Putamen (tissue), 1 donor: ENCODE measurements around the gene TMEM86B.
"Not testable (repeated sequence)": the region's sequence is repeated elsewhere in the genome, so short reads cannot be mapped to it uniquely, and the experiment has no call there.

ENCODE experiments used
- DNase-seq: peaks from one replicate; pipeline ENCODE4 v3.0.0-alpha.2; 2016; ENCODE audit warnings: low spot score

Gene TMEM86B

DNA sequence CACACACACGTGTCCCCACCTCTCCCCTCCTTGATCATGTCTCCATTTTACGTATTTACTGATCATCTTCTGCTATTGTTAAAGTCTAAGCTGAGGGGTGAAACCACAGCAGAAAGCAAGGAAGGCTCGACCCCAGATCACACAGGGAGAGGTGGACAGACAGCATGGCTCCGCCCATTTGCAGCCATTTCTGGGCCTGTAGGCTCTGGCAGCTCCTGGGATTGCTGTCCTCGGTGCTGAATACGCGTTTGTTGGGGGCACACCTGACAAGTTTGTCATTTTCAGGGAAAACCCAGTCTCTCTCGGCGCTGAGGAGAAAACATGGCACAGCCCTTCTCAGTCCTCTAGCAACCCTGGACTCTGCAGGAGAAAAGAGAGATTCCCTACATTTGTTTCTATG lies 8.0 kb downstream of the TMEM86B start:
- no peak for DNase-seq

DNA sequence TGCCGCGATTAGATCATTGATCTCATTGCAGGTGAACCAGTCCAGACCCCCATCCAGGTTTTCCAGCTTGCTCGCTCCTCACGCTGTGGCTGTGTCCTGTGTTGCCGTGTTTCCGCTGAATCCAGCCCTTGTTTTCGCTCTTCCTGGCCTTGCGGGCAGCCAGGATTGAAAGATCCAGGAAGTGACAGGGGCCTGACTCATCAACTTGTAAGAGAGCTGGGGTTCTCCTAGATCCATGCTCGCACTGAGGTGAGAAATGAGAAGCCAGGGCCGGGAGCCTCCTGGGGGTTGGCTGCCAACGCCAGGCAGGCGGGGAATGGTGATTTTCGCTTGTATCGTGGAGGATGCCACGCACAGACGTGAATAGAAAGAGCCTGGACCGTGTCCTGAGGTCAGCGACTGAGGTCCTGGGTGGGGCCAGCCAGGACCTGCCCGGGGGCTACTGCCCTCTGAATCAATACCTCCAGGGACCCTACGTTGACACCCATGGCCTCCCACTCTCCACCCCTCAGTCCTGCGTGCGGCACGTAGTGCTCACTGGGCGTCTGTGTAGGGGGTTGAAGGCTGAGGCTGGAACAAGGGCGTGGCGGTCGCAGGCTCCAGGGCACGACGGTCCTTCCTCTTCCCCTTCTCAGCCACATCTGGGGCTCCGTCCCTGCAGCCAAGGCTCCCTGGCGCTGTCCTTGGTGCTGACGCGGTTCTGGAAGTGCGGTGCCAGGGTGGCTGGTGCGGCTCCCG lies 11.9 kb downstream of the TMEM86B start:
- peak; percentile 85 for DNase-seq

DNA sequence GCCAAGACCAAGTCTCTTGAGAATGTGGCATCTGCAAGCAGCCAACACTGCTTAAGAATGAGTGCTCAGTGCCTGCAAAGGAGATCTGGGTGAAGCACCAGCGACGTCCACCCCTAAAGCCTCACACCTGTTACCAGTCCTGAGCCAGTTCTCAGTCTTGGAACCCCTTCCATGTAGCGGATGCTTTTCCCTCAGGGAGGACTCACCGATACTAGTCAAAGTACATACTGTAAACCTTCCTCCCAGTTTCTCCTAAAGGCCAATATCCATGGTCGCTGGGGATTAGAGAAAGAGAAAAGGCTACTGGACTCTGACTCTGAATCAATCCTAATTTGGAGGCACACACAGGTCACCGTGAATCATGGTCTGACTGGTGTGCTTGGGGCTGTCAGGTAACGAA lies 15.0 kb downstream of the TMEM86B start:
- DNase-seq: no peak

DNA sequence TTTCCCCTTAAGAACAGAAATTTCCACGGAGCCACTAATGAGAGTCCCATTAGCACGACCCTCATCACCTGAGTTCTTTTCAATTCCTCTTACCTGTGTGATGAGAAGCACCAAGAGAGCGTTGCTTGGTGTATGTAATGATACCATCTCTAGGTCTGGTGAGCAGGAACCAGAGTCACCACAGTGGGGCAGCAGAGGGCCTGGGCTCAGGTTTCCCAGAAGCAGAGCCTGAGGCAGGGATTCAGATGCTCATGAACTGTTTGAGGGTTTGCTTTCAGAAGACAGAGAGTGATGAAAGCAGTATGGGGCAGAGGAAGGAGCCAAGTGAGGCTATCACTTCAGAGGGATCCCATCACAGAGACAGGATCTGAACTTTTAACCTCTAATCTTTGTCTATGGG lies 16.1 kb downstream of the TMEM86B start:
- DNase-seq: no peak

DNA sequence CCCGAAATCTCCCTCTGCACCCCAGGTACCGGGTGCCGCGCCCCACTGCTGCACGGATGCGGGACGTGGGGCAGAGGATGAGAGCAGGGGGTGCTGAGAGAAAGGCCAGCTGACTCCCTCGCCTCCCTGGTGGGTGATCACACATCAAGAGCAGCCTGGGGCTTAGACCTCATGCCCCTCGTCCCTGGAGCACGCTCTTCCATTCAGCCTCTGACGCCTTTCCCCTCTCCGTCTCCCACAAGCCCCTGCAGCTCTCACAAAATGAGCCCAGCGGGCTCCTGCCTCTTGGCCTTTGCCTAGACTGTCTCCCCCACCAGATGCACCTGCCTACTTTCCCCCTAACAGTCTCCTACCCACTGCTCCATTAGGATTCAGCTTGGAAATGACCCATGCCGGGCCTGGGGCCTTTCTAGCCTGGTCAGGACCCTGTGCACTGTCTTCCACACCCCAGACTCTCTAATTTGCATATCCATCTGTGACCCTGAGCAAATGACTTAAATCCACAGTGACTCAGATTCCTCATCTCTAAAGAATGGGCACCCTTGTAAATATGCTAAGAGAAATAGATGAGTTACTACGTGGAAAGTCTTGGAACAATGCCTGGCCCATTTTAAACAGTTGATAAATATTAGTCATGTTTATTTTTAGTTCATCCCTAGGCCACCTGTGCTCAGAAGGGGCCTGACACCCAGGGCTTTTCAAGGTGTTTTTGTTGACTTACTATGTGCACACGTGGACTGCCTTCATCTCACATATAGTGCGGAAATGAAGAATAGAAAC lies 18.7 kb downstream of the TMEM86B start:
- DNase-seq: no peak

DNA sequence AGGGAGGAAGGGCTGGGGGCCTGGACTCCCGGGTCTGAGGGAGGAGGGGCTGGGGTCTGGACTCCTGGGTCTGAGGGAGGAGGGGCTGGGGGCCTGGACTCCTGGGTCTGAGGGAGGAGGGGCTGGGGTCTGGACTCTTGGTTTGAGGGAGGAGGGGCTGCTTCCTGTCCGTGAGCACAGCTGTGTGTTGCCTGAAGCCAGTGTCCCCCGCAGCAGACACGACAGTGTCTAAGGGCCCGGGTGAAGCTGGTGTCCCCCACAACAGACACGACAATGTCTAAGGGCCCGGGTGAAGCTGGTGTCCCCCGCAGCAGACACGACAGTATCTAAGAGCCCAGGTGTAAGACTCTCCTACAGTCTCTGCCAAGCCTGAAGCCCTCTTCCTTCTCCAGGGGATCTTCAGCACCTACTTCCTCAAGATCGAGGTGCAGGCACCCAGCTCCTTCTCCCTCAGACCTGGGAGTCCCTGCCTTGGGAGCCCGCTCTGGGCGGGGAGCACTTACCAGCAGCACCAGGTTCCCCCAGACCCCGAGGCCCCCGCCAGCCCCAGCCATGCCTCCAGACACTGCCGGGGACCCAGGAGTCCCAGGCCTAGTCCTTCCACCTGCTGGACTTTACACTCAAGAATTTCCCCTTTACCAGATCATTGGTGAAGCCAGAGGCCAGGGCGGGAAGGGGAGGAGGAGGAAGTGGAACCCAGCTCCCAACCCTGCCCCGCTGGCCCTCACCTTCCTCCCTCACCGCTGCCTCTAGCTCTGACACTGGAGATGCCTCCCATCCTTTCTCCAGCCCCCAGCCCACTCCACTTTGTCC lies 19.5 kb downstream of the TMEM86B start, which contains the start of gene PTPRH:
Gene PTPRH (minus strand): TSS at position 622 of the 813 bp plus-strand sequence. CDS start 68 bp downstream, at position 554.
- no peak for DNase-seq

DNA sequence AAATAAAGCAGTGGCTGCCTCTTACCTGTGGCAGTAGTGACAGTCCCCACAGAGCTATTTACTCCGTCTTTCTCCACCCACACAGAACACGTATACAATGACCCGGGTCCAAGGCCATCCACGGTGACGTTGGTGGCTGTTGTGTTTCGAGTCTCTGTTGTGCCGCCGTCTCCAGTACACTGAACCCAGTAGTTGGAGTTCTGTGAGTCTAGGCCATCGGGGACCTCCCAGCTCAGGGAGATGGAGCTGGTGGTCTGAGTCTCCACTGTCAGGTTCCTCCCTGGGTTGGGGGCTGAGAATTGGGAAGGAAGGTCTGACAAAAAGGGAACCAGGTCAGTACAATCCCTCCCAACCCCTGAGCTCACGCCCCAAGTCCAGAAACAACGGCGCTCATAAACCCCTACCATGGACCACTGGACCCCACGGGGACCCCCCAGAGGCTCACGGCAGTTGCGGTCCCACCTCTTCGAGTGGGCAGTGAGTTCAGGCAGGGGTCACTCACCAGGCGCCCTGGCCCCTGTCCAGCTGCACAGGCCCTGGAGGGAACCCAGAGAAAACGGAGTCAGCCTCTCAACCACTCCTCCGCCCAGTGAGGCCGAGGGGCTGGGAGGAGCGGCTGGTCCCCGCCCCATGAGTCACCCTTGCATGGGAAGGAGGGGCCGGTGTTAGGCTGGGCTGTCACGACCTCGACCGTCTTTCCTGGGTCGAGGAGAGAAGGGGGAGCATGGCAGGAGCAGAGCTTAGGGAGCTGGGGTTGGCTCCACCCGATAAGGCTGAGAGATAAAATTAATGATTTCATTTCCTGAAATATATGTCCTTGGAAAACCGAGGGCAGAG lies 21.7 kb downstream of the TMEM86B start:
- peak; percentile 48 for DNase-seq

DNA sequence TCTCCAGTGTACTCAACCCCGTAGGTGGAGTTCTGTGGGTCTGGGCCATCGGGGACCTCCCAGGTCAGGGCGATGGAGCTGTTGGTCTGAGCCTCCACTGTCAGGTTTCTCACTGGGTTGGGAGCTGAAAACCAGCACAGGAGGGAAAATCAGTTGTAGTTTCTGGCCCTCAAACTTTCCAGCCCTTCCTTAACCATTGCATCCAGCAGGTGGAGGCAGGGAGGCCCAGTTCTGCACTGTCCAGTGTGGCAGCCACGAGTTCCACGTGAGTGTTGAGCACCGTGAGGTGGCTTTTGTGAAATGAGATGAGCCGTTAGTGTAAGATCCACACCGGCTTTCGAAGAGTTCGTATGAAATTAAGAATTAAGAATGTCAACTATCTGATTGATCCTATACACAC lies 26.4 kb downstream of the TMEM86B start:
- DNase-seq: not testable (repeated sequence)

DNA sequence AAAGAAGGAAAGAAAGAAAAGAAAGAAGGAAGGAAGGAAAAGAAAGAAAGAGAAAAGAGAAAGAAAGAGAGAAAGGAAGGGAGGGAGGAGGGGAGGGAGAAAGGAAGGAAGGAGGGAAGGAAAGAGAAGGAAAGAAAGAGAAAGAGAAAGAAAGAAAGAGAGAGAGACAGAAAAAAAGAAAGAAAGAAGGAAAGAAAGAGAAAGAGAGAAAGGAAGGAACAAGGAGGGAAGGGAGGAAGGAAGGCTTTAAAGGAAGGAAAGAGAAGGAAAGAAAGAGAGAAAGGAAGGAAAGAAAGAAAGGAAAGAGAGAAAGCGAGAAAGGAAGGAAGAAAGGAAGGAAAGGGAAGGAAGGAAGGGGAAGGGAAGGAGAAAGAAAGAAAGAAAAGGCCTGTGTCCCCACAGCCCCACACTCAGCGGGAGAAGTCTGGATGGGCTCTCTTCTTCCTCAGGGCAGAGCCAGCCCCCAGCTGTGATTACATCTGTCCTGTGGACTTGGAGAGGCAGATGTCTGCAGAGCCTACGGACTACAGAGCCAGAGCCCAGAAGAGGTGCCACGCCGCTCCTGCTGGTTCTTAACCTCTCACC lies 28.9 kb downstream of the TMEM86B start:
- DNase-seq: no peak

DNA sequence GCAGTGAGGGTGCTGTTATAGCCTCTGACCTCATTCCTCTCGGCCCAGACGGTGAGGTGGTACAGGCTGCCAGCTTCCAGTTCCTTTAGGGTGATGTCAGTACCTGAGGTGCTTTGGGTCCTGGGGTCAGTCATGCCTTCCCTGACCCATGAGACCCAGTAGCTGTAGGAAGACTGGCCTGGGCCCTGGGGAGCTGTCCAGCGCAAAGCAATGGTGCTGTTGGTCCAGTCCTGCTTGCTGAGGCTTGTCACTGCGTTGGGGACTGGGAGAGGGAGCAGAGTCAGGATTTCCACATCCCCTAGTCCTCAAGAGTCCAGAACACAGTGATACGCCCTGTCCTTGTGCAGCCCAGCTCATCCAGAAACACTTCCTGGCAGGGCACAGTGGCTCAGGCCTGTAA lies 29.9 kb downstream of the TMEM86B start:
- DNase-seq: no peak

DNA sequence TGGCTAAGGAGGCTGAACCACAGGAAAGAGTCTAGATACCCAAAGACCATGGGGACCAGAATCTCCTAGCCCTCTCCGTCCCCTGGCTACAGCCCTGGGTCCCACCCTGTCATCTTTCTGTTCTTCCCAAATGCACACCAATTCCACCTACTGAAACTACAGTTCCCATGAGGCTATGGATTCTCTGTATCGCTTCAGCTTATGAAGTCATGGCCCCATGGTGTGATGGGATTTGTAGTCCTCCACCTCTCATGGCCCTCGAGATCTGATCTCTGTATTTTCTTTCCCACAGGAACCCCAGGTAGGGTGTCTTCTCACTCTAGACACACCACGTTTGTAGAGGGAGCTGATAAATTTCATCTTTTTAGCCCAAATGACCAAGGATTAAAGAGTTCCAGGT lies 31.0 kb downstream of the TMEM86B start:
- DNase-seq: no peak

DNA sequence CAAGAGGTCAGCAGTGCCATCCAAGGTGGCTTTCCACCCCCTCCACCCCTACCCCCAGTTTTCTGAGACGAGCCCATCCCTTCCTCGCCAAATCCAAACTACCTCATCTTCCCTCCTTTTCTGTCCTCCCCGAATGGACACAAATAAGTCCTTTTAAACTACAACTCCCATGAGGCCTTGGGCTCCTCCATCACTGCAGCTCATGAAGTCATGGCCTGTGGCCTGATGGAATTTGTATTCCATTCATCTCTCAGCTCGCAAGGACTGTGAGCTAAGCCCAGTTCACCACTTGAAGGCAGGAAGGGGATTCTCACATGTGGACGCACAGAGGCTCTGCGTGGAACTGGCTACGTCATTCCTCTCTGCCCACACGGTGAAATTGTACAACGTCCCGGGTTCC lies 31.8 kb downstream of the TMEM86B start:
- DNase-seq: no peak

DNA sequence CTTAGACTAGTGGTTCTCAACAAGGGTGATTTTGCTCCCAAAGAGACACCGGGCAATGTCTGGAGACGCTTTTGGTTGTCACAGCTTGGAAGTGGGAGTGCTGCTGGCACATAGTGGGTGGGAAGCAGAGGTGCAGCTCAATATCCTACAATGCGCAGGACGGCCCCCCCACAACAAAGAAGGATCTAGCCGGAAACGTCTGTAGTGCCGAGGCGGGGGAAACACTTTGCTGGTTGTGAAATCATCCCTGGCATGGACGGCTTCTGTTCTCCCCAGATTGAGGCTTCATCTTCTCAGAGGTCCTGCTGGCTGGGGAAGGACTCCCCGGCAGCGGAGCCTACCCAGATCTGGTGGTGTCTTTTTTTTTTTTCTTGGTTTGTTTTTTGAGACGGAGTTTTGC lies 35.1 kb downstream of the TMEM86B start:
- no peak for DNase-seq

DNA sequence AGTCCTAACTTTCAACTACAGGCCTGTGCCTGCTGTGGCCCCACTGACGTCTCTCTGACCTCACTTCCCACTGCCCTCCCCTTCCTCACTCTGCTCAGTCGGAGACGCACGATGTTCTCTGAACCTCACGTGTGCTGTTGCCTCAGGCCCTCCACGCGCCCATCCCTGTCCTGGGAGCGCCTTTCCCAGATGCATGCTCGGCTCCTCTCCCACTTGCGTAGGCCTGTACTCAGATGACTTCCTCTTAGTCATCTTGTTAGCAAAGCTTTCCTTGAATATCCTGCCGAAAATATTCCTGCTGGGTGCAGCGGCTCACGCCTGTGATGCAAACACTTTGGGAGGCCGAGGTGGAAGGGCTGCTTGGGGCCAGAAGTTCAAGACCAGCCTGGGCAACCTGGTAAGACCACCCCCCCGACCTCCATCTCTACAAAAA lies 39.1 kb downstream of the TMEM86B start:
- DNase-seq: peak; percentile 70

DNA sequence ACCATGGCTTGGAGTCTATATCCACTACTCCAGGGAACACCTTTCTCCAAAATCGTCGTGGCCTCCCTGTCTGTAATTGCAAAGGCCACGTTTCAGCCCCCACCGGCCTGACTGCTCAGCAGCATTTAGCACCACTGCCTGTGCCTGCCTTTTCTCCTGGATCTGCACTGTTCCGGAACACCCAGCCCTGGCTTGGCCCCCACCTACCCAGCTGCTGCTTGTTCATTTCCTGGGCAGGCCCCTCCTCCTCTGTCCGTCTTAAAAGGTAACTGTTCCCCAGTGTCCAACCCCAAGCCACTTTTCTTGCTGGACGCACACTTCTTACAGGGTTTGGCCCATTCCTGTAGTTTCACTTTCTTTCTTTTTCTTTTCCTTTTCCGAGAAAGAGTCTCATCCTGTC lies 39.9 kb downstream of the TMEM86B start:
- no peak for DNase-seq

DNA sequence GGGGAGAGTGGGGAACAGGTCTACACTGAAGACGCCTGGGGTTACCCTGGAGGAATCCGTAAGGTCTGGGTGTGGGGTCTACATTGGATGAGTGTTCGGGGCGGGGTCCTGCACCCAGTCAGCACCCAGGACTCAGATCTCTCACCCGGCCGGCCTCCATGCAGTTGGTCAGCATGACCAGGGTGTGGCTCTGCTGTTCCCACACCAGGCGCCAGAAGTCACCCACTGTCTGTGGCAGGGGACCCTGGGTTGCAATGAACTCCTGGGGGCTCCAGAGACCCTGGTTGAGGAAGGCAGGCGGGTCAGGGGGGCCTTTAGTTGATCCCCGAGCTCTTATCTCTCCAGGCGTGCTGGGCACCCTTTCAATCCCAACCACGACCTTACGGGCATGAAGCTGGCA lies 42.5 kb downstream of the TMEM86B start:
- no peak for DNase-seq

DNA sequence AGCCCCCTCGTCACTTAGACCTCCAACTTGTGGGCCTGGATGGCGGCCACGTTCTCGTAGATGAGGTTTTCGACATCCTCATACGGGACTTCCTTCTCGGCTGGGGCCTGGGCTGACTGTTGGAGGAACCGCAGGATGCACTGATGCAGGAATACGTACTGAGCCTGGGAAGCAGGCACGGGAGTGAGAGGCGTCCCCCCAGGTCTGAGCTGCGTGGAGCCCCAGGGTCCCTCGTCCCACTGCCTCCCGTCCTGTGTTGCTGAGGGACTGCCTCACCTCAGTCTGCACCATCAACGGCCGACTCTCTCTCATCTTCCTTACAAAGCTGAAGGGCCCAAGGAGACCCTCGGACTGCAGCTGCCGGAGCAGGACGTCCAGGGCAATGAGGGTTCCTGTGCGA lies 46.8 kb downstream of the TMEM86B start:
- DNase-seq: no peak

DNA sequence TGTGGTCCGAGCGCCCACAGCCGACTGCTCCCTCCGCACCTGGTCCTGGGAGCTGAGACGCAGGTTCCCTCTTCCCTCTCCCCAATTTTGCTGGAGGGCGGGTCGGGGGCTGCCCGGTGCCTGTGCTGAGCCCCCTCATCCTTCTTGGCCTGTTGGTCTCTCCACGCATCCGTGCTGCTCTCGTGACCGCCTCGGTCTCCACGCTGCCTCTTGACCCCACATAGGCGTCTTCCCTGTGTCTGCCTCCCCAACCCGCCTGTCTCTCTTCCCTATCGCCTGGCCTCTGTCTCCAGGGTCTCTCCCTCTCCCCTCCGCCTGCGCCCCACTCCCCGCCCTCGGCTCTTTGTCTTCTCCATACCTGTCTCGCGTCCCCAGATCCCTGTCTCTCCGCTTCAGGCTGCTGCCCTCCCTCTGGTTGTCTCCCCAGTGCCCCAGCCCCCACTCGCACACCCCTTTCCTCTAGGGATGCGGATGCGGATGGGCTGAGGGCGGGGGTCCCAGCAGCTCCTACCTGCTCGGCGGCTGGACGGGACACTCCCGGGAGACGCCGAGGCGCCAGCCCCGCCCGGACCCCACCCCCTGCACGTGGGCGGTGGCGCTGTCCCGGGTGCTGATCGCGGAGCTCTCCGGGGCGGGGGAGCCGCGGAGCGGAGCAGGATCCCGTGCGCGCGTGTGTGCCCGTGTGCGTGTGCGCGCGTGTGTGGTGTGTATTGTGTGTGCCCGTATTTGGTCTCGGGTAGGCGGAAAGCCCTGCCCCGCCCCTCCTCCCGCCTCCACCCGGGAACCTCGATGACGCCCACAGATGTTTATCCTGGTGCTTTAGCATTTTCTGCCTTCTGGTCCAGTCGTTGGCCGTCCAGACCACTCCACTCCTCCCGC lies 48.7 kb downstream of the TMEM86B start, which contains the start of gene SYT5:
Gene SYT5 (minus strand): TSS at position 684 of the 879 bp plus-strand sequence. CDS start 1,248 bp downstream, outside the sequence.
- peak; percentile 52 for DNase-seq

DNA sequence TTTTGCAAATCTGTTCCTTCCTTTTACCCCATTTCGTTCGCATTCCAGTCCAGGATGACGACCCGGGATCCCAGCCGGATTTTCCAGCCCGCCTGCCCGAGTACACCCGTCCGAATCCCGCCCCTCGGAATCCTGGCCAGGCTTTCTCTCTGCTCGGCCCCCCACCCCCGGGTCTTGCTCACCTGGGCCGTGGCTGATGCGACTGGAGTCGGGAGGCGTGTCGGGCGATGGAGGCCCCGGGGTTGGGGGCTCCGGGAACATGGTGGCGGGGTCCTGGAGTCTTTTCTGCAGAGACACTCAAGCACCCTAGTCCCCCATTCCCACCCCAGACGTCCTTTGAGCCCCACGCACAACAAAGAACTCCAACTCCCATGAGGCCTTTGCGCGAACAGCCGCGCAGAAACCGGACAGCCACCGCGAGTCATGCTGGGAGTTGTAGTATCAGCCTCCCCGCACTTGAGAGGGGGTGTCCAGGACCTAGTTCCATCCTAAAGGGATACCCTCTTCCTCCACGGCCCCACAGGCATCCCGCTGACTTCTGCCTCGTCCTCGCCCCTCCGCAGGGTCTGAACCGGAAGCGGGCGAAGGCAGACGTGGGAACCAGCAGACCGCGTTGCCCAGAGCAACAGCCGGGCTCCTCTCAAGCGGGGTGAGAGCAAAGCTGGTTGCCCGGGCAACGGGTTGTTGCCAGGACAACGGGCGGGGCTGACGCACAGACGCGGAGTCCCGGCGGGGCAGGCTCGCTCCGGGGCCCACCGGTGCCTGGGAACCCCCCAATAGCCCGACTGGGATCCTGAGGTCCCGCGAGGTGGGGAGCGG lies 49.6 kb downstream of the TMEM86B start:
- DNase-seq: peak; percentile 81
